ENCODE results near the gene TAS2R8.

TAS2R8 gene

DNA sequence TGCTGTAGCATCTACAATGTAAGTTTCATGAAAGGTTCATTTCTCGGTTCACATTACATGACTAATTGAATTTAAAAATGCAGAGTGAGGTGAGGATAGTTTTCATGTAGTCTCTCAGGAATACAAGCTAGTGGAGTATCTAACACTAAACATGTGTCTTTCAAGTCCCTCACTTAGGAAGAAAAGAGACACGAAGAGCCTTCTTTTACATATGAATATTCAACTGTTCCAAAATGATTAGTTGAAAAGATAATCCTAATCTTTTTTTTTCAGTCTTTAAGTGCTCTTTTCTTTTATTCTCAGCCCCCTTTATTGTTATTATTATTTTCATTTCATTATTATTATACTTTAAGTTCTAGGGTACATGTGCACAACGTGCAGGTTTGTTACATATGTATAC is 31.4 kb upstream of the TAS2R8 start:
- TF ChIP-seq, protein P1, sequence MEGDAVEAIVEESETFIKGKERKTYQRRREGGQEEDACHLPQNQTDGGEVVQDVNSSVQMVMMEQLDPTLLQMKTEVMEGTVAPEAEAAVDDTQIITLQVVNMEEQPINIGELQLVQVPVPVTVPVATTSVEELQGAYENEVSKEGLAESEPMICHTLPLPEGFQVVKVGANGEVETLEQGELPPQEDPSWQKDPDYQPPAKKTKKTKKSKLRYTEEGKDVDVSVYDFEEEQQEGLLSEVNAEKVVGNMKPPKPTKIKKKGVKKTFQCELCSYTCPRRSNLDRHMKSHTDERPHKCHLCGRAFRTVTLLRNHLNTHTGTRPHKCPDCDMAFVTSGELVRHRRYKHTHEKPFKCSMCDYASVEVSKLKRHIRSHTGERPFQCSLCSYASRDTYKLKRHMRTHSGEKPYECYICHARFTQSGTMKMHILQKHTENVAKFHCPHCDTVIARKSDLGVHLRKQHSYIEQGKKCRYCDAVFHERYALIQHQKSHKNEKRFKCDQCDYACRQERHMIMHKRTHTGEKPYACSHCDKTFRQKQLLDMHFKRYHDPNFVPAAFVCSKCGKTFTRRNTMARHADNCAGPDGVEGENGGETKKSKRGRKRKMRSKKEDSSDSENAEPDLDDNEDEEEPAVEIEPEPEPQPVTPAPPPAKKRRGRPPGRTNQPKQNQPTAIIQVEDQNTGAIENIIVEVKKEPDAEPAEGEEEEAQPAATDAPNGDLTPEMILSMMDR (IDR thresholded peaks at IDR 0.05; ENCODE audit: control insufficient read depth, extremely low read depth, insufficient read depth), result no peak
- no peak for DNase-seq (ENCODE audit: low read depth)
- no peak overlapping the region for H3K4me3 ChIP-seq (ENCODE audit: low read depth, low read length)

DNA sequence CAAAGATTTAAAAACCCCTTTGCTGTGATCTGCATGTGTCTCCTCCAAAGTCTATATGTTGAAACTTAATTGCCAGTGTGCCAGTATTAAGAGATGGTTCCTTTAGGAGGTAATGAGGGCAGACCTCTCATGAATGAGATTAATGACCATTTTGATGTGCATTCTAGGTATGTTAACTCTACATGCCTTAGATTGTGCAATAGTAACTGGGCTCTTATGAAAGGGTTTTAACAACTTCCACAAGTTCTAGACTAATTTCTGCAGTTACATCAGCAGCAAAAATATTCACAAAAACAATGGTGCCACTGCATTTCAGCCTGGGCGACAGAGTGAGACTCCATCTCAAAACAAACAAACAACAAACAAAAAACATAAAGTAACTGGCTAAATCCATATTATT is 22.9 kb upstream of the TAS2R8 start:
- no peak overlapping the region for H3K4me3 ChIP-seq (ENCODE audit: low read depth, low read length)
- TF ChIP-seq, protein P1 (IDR thresholded peaks at IDR 0.05; ENCODE audit: control insufficient read depth, extremely low read depth, insufficient read depth), result no peak
- no peak for DNase-seq (ENCODE audit: low read depth)

DNA sequence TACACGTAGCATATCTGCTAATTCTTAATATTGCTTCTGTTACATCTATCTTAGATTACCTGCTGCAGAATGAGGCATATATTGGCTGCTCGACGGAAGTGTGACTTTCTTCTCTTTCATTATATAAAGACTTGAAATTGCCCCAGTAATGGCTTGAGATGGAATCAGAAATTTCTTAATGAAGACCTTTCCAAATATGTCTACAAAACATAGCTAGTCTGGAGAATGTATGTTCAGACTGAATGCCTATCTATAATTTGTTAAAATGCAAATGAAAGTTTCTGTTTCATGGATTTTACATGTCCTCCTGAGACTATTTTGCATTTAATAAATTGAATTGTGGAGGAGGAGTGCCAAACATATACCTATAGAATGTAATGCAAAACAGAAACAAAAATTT is 19.2 kb upstream of the TAS2R8 start, which contains the start of gene TAS2R10:
TSS of gene TAS2R10 (minus strand) at position 101 of the 400 bp plus-strand sequence. CDS start at position 12, 89 bp downstream.
- TF ChIP-seq, protein P1 (IDR thresholded peaks at IDR 0.05; ENCODE audit: control insufficient read depth, extremely low read depth, insufficient read depth), result no peak
- DNase-seq (ENCODE audit: low read depth), result no peak
- H3K4me3 ChIP-seq (ENCODE audit: low read depth, low read length), result no peak within 1 kb of the TSS

DNA sequence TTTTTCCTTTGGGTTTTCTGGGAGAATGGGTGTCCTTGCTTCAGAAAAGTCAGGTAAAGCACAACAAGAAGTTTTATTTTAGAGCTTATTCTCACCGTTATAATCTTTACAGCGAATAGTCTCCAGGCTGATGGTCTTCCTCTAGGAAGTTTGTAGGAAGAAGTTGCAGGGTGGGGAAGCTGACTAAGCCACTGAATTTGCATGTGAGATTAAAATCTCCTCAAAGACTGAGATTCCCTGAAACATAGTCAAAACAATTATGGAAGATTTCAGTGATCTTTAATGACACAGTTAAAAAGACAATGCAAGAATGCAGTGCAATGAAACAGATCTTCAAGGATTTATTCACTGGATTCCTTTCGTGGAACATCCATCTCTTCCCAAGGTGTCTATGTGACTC is 17.9 kb upstream of the TAS2R8 start:
- H3K4me3 ChIP-seq (ENCODE audit: low read depth, low read length), result no peak overlapping the region
- TF ChIP-seq, protein P1 (IDR thresholded peaks at IDR 0.05; ENCODE audit: control insufficient read depth, extremely low read depth, insufficient read depth), result no peak
- no peak for DNase-seq (ENCODE audit: low read depth)

DNA sequence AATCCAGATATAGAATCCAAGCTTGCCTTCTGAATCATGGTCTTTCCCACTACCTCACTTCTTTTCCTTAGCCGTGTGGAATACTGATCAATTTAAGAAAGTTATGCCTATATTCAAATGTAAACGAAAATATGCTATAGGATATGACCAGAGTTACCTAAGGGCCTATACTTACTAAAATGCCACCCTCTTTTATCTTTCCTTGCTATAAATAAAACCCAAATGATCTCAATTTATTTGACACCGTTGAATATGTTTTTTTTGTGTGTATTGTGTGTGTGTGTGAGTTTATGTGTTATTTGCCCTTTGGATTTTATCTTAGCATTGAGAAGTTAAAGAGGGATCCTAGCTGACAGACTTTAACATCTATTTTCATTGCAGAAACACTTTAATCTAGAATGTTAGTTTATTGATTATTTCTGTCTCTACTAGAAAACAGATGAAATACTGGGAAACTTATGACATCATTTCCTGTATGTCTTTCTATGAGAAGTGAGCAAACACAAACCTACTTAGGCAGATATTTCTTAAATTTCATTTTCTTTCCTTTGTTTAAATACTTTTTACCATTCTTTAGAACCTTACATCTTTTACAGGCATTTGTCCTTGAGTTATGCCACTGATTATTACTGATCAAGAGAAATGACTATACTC is 4.9 kb upstream of the TAS2R8 start:
- no peak for DNase-seq (ENCODE audit: low read depth)
- TF ChIP-seq, protein P1 (IDR thresholded peaks at IDR 0.05; ENCODE audit: control insufficient read depth, extremely low read depth, insufficient read depth), result no peak

DNA sequence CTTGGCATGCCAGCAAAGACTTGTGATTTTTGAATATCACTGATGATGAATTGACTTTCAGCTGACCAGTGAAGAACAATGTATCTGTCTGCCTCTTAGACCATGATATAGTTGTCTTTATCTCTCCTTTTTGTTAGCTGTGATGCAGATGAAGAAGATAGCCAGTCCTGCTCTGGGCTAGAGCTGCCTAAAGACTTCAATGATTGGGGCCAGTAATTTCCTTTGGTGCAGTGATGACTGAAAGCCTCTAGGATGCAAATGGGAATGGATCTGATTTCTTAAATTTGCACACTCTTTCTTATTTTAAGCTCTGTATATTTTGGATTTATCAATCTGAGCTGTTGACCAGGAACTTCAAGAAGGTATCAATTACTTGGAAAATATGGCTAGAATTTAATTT is 3.0 kb upstream of the TAS2R8 start, which contains the start of gene TAS2R9:
TSS of gene TAS2R9 (minus strand) at position 101 of the 400 bp plus-strand sequence. CDS start at position 8, 93 bp downstream.
- TF ChIP-seq, protein P1 (IDR thresholded peaks at IDR 0.05; ENCODE audit: control insufficient read depth, extremely low read depth, insufficient read depth), result no peak
- no peak for DNase-seq (ENCODE audit: low read depth)
- no peak within 1 kb of the TSS for H3K4me3 ChIP-seq (ENCODE audit: low read depth, low read length)

More for the DNA sequence above, 4.9 kb upstream of the TAS2R8 start:
- no peak overlapping the region for H3K4me3 ChIP-seq (ENCODE audit: low read depth, low read length)

DNA sequence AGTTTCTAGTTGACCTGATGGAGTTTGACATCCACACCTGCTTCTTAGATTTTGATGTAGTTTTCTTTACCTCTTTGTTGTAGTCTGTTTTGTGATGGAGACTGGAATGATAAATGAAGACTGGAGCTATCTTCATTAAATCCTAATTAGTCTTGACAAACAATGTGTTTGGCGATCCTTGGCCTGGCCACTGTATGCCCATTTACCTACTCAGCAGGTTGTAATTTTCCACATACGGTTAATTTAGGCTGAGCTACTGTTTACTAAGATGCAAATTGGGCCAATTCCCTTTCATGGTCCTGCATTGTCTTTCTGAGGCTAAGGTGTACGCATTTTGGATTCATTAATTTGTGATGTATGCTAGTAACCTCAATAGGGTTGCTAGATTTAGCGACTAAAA is 4.5 kb downstream of the TAS2R8 start, which contains the start of gene TAS2R7:
TSS of gene TAS2R7 (minus strand) at position 41 of the 400 bp plus-strand sequence. CDS start 57 bp downstream, outside the sequence.
- DNase-seq (ENCODE audit: low read depth), result no peak
- TF ChIP-seq, protein P1 (IDR thresholded peaks at IDR 0.05; ENCODE audit: control insufficient read depth, extremely low read depth, insufficient read depth), result no peak
- H3K4me3 ChIP-seq (ENCODE audit: low read depth, low read length), result no peak within 1 kb of the TSS

Measured in LNCaP clone FGC (cell line).